Nephron (organoid): ENCODE data around the gene CELA3B.

Source experiments
- H3K27ac Mint-ChIP-seq, 3 experiments: 2 replicates each; pipeline ENCODE4 v1.8.0; 2020; ENCODE audit warnings: mixed read lengths in 3 of 3, mild to moderate bottlenecking in 2 of 3, moderate library complexity in 1 of 3
- H3K27me3 Mint-ChIP-seq: 2 replicates; pipeline ENCODE4 v1.8.0; 2021; ENCODE audit warnings: low read depth, mild to moderate bottlenecking, moderate library complexity, mixed read lengths
- H3K36me3 Mint-ChIP-seq: 2 replicates; pipeline ENCODE4 v1.8.0; 2020; ENCODE audit warnings: low read depth, mixed read lengths
- H3K4me1 Mint-ChIP-seq: 2 replicates; pipeline ENCODE4 v1.8.0; 2020; ENCODE audit warnings: mixed read lengths
- H3K4me3 Mint-ChIP-seq, 3 experiments: 2 replicates each; pipeline ENCODE4 v1.8.0; 2020; ENCODE audit warnings: mild to moderate bottlenecking in 3 of 3, mixed read lengths in 3 of 3, moderate library complexity in 2 of 3
- H3K9me3 Mint-ChIP-seq: 2 replicates; pipeline ENCODE4 v1.8.0; 2020; ENCODE audit warnings: mixed read lengths
- CTCF ChIP-seq, 3 experiments: fragments of 200-600 bp; sonication (generic); IDR thresholded peaks; one replicate each; pipeline ENCODE4 v1.5.0; 2021; ENCODE audit warnings: antibody characterized with exemption in 3 of 3; ENCODE audit not compliant: unreplicated experiment in 3 of 3

Gene CELA3B

GRCh38 chr1:21937034-21937371 lies 39.8 kb upstream of the CELA3B start, which contains the start of gene HSPG2:
HSPG2 (minus strand) TSS chr1:21937310; CDS start chr1:21937217, 93 bp downstream.
- H3K4me3 Mint-ChIP-seq: peak within 1 kb of the TSS; percentile 84 to 92 (median 89)
- peaks cover 3% of the 10 kb centered on the region for H3K27me3 Mint-ChIP-seq
- TF ChIP-seq CTCF (IDR thresholded peaks at IDR 0.05; ENCODE audit: unreplicated experiment in 3 of 3): no peak
- no peaks in the 10 kb centered on the region for H3K9me3 Mint-ChIP-seq
- H3K36me3 Mint-ChIP-seq: no peaks in the 10 kb centered on the region
- peaks cover 77% of the 10 kb centered on the region for H3K4me1 Mint-ChIP-seq
- H3K27ac Mint-ChIP-seq: peak within 1 kb of the TSS; percentile 88 to 96 (median 93)

GRCh38 chr1:21937372-21938121 lies 39.3 kb upstream of the CELA3B start:
- Mint-ChIP-seq H3K27me3 (peaks cover 6% of the 10 kb centered on the region), H3K27ac (peak overlapping the region; percentile 88 to 96 (median 93)), H3K4me3 (peak overlapping the region; percentile 84 to 91 (median 89)), H3K36me3 (no peaks in the 10 kb centered on the region), H3K9me3 (no peaks in the 10 kb centered on the region), H3K4me1 (peaks cover 74% of the 10 kb centered on the region)
- TF ChIP-seq CTCF (IDR thresholded peaks at IDR 0.05; ENCODE audit: unreplicated experiment in 3 of 3): no peak

- Mint-ChIP-seq H3K27ac (peak overlapping the region; percentile 88 to 98 (median 89)), H3K36me3 (no peaks in the 10 kb centered on the region), H3K27me3 (peaks cover 9% of the 10 kb centered on the region), H3K4me1 (peaks cover 63% of the 10 kb centered on the region), H3K9me3 (no peaks in the 10 kb centered on the region), H3K4me3 (peak overlapping the region; percentile 84 to 91 (median 89))
- no peak for TF ChIP-seq CTCF (IDR thresholded peaks at IDR 0.05; ENCODE audit: unreplicated experiment in 3 of 3)
These were observed 37.9 kb upstream of the CELA3B start for GRCh38 chr1:21938732-21939538.

GRCh38 chr1:21939650-21940374 lies 37.0 kb upstream of the CELA3B start:
- H3K27me3 Mint-ChIP-seq: peaks cover 9% of the 10 kb centered on the region
- H3K36me3 Mint-ChIP-seq: no peaks in the 10 kb centered on the region
- TF ChIP-seq CTCF (IDR thresholded peaks at IDR 0.05; ENCODE audit: unreplicated experiment in 3 of 3): peak; percentile 44 to 49 (median 45)
- H3K4me1 Mint-ChIP-seq: peaks cover 65% of the 10 kb centered on the region
- peak overlapping the region; percentile 88 to 98 (median 89) for H3K27ac Mint-ChIP-seq
- H3K4me3 Mint-ChIP-seq: peak overlapping the region; percentile 40 to 65 (median 43)
- no peaks in the 10 kb centered on the region for H3K9me3 Mint-ChIP-seq

- no peaks in the 10 kb centered on the region for H3K36me3 Mint-ChIP-seq
- no peak for TF ChIP-seq CTCF (IDR thresholded peaks at IDR 0.05; ENCODE audit: unreplicated experiment in 3 of 3)
- peak overlapping the region; percentile 88 to 98 (median 89) for H3K27ac Mint-ChIP-seq
- peaks cover 61% of the 10 kb centered on the region for H3K4me1 Mint-ChIP-seq
- no peak overlapping the region for H3K4me3 Mint-ChIP-seq
- H3K27me3 Mint-ChIP-seq: peaks cover 9% of the 10 kb centered on the region
- no peaks in the 10 kb centered on the region for H3K9me3 Mint-ChIP-seq
These were observed 36.3 kb upstream of the CELA3B start for GRCh38 chr1:21940492-21940891.
